ENCODE data around the gene GPR84. TPM values are rescaled to one million over a fixed set of nuclear protein-coding genes. Genes with fewer than 3 reads are reported as not detected.

The GPR84 gene
- total and polyA plus RNA-seq, 2 of the 13 experiments (the other 11 are each of a cell fraction or from before 2014, with no cell fraction given), result not detected

DNA sequence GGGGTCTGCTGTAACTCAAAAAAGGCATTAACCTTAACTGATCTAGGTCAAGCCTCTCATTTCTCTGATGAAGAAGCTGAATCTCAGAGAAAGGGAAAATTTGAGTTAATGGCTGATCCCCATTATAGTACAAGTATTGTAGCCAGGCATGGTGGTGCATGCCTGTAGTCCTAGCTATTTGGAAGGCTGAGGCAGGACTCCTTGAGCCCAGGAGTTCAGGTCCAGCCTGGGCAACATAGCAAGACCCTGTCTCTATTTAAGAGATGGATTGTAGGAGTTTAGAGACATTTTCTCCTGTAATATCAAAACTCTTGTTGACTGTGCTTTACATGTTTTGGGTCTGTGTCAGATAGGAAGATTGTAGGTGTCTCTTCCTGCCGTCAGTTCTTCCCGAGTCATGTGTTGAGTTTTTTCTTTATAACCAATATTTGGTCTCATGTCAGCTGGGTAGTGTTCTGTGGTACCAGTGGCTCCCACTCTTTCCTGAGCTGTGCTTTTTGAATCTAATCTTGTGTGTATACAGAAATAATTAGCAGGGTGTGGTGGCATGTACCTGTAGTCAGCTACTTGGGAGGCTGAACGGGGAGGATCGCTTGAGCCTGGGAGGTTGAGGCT, 30.8 kb downstream of the GPR84 start:
- Histone ChIP-seq H3K4me2 (ENCODE audit: low read depth, low read length) (no peak overlapping the region), H3K4me3 (replicated peaks in 1 of 3; ENCODE audit: insufficient read depth in 1 of 3, low read depth in 2 of 3, low read length in 3 of 3) (no peak overlapping the region), H3K36me3 (replicated peaks in 1 of 2; ENCODE audit: control insufficient read depth in 1 of 2, insufficient read depth in 2 of 2, low read length in 2 of 2) (peaks cover 0 to 1% of the 10 kb centered on the region in 2 experiments; a peak in 2 of 5 replicates), H3K27ac (ENCODE audit: extremely low read length, insufficient read depth, low read length) (no peak overlapping the region), H3K27me3 (ENCODE audit: control insufficient read depth in 1 of 2, insufficient read depth in 2 of 2, low read length in 2 of 2) (no peaks in the 10 kb centered on the region), H3K9me3 (ENCODE audit: low read length) (no peaks in the 10 kb centered on the region), H2AFZ (ENCODE audit: low read length) (no peak overlapping the region), H3K9ac (ENCODE audit: insufficient read depth, low read depth, low read length) (no peak overlapping the region), H3K79me2 (ENCODE audit: insufficient read depth, low read length) (peaks cover 28% of the 10 kb centered on the region), H3K4me1 (ENCODE audit: insufficient read depth, low read length) (peaks cover 77% of the 10 kb centered on the region), H4K20me1 (ENCODE audit: insufficient read depth, low read length) (no peaks in the 10 kb centered on the region)
- FAIRE-seq (no peak), DNase-seq (ENCODE audit: low spot score) (no peak), ATAC-seq (no peak)
- no TSS peak for BruUV-seq (replicated peaks)
- intact Hi-C loops (cut with micrococcal nuclease; ENCODE audit: unreplicated experiment), result no loop called here
- in situ Hi-C loops (cut with HindIII; ENCODE audit: extremely low pct_ligation_motif_present, low pct_unique_long_range_greater_than_20kb), result no loop called here
- TF ChIP-seq GPN1 (CRISPR knock-in tag; IDR thresholded peaks at IDR 0.05; ENCODE audit: borderline replicate concordance) (no peak), ZNF552 (CRISPR knock-in tag; IDR thresholded peaks at IDR 0.05; ENCODE audit: borderline replicate concordance) (no peak), ZNF121 (CRISPR knock-in tag; IDR thresholded peaks at IDR 0.05) (peak; percentile 86), KAT2B (IDR thresholded peaks at IDR 0.05; ENCODE audit: borderline replicate concordance, low read depth, low read length) (no peak), ZNF644 (CRISPR knock-in tag; IDR thresholded peaks at IDR 0.05; ENCODE audit: low read depth) (no peak), TOE1 (CRISPR knock-in tag; IDR thresholded peaks at IDR 0.05) (no peak)
- TF ChIP-seq, protein P1, sequence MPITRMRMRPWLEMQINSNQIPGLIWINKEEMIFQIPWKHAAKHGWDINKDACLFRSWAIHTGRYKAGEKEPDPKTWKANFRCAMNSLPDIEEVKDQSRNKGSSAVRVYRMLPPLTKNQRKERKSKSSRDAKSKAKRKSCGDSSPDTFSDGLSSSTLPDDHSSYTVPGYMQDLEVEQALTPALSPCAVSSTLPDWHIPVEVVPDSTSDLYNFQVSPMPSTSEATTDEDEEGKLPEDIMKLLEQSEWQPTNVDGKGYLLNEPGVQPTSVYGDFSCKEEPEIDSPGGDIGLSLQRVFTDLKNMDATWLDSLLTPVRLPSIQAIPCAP (CRISPR knock-in tag; IDR thresholded peaks at IDR 0.05; ENCODE audit: low read depth), result no peak
- TF ChIP-seq, protein P2, sequence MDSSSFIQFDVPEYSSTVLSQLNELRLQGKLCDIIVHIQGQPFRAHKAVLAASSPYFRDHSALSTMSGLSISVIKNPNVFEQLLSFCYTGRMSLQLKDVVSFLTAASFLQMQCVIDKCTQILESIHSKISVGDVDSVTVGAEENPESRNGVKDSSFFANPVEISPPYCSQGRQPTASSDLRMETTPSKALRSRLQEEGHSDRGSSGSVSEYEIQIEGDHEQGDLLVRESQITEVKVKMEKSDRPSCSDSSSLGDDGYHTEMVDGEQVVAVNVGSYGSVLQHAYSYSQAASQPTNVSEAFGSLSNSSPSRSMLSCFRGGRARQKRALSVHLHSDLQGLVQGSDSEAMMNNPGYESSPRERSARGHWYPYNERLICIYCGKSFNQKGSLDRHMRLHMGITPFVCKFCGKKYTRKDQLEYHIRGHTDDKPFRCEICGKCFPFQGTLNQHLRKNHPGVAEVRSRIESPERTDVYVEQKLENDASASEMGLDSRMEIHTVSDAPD (CRISPR knock-in tag; IDR thresholded peaks at IDR 0.05), result no peak
- TF ChIP-seq, protein P3, sequence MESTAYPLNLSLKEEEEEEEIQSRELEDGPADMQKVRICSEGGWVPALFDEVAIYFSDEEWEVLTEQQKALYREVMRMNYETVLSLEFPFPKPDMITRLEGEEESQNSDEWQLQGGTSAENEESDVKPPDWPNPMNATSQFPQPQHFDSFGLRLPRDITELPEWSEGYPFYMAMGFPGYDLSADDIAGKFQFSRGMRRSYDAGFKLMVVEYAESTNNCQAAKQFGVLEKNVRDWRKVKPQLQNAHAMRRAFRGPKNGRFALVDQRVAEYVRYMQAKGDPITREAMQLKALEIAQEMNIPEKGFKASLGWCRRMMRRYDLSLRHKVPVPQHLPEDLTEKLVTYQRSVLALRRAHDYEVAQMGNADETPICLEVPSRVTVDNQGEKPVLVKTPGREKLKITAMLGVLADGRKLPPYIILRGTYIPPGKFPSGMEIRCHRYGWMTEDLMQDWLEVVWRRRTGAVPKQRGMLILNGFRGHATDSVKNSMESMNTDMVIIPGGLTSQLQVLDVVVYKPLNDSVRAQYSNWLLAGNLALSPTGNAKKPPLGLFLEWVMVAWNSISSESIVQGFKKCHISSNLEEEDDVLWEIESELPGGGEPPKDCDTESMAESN (CRISPR knock-in tag; conservative IDR thresholded peaks at IDR 0.05), result no peak
- 98% methylated on average over 4 of the region's 4 CpGs for WGBS (ENCODE audit: low lambda C conversion rate)
- ChIA-PET CTCF (ENCODE audit: low intra/inter-chr PET ratio, low total read pairs) (no interaction called here), POLR2A (interaction anchor here (0.8 to 4.4 kb wide), 5 partner anchors 9 to 54 kb away, joined by 3 to 25 read pairs (median 6); partner anchors contain the start of genes CBX5 and COPZ1)
